Measurements from ENCODE around the gene ARID3B. TPM values are rescaled to one million over a fixed set of nuclear protein-coding genes. Genes with fewer than 3 reads are reported as not detected.

The ARID3B gene
- total and polyA plus RNA-seq, 2 donors (not counting 1 experiment from before 2014, with no cell fraction given), result 0.72 to 0.99 TPM

DNA sequence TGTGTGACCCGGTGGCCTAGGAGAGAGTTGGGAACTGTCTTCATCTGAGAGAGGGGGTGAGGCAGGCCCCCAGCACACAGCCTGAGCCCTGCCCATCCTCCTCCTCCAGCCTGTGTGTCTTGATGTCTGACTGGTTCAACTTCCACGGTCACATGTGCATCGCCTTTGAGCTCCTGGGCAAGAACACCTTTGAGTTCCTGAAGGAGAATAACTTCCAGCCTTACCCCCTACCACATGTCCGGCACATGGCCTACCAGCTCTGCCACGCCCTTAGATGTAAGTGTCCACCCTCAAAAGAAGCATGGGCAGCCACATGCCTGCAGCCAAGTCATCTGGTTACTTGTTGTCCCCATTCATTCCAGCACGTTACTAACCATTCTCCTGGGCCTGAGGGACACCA, 84.7 kb downstream of the ARID3B start:
- TF ChIP-seq EZH2 (IDR thresholded peaks at IDR 0.05; ENCODE audit: low read length, missing control alignments), result no peak
- TF ChIP-seq, protein P1, sequence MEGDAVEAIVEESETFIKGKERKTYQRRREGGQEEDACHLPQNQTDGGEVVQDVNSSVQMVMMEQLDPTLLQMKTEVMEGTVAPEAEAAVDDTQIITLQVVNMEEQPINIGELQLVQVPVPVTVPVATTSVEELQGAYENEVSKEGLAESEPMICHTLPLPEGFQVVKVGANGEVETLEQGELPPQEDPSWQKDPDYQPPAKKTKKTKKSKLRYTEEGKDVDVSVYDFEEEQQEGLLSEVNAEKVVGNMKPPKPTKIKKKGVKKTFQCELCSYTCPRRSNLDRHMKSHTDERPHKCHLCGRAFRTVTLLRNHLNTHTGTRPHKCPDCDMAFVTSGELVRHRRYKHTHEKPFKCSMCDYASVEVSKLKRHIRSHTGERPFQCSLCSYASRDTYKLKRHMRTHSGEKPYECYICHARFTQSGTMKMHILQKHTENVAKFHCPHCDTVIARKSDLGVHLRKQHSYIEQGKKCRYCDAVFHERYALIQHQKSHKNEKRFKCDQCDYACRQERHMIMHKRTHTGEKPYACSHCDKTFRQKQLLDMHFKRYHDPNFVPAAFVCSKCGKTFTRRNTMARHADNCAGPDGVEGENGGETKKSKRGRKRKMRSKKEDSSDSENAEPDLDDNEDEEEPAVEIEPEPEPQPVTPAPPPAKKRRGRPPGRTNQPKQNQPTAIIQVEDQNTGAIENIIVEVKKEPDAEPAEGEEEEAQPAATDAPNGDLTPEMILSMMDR (conservative IDR thresholded peaks at IDR 0.05 in 1 of 2, IDR thresholded peaks at IDR 0.05 in 1 of 2; ENCODE audit: low read depth in 1 of 2, low read length in 2 of 2), result no peak
- Histone ChIP-seq H3K9me3 (ENCODE audit: control insufficient read depth, insufficient read depth, low read depth, low read length) (no peaks in the 10 kb centered on the region), H3K79me2 (ENCODE audit: control insufficient read depth, insufficient read depth, low read length) (peaks cover 18% of the 10 kb centered on the region), H3K36me3 (ENCODE audit: control insufficient read depth, insufficient read depth, low read length) (peaks cover 61% of the 10 kb centered on the region), H3K4me1 (ENCODE audit: control insufficient read depth, extremely low read depth, insufficient read depth, low read length) (no peaks in the 10 kb centered on the region), H2AFZ (ENCODE audit: low read length) (no peak overlapping the region), H3K27me3 (ENCODE audit: control insufficient read depth, insufficient read depth, low read length) (no peaks in the 10 kb centered on the region), H3K4me2 (ENCODE audit: extremely low read depth, insufficient read depth, low read length) (no peak overlapping the region), H3K4me3 (replicated peaks in 1 of 4; ENCODE audit: control extremely low read depth in 1 of 4, insufficient read depth in 1 of 4, low read depth in 3 of 4, low read length in 4 of 4) (no peak overlapping the region), H4K20me1 (ENCODE audit: control insufficient read depth, extremely low read depth, insufficient read depth, low read length) (peaks cover 2% of the 10 kb centered on the region), H3K9ac (ENCODE audit: insufficient read depth, low read length) (no peak overlapping the region), H3K27ac (ENCODE audit: insufficient read depth, low read length) (no peak overlapping the region)
- DNase-seq (ENCODE audit: low read depth in 2 of 2), result no peak

DNA sequence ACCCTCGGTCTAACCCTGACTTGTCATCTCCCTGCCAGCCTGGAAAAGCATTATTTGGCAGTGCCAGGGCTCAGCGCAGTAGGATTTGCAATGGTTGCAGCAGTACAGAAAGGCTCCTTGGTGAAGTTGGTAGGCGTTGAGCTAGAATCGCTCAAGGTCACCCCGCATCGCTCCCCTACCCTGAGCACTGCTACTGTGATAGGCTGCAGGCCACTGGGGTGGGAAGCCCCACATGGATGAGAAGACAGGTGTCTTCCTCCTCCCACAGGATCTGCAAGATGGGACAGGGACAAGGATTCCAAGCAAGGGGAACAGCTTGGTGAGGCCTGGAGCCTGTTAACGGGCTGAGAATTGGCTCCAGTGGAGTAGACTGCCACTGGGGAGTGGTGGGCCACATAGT, 85.3 kb downstream of the ARID3B start:
- Histone ChIP-seq H2AFZ (ENCODE audit: low read length) (no peak overlapping the region), H3K9ac (ENCODE audit: insufficient read depth, low read length) (no peak overlapping the region), H3K27ac (ENCODE audit: insufficient read depth, low read length) (no peak overlapping the region), H3K9me3 (ENCODE audit: control insufficient read depth, insufficient read depth, low read depth, low read length) (no peaks in the 10 kb centered on the region), H3K27me3 (ENCODE audit: control insufficient read depth, insufficient read depth, low read length) (no peaks in the 10 kb centered on the region), H3K4me1 (ENCODE audit: control insufficient read depth, extremely low read depth, insufficient read depth, low read length) (no peaks in the 10 kb centered on the region), H3K4me3 (replicated peaks in 1 of 4; ENCODE audit: control extremely low read depth in 1 of 4, insufficient read depth in 1 of 4, low read depth in 3 of 4, low read length in 4 of 4) (no peak overlapping the region), H3K79me2 (ENCODE audit: control insufficient read depth, insufficient read depth, low read length) (peaks cover 12% of the 10 kb centered on the region), H3K36me3 (ENCODE audit: control insufficient read depth, insufficient read depth, low read length) (peaks cover 57% of the 10 kb centered on the region), H4K20me1 (ENCODE audit: control insufficient read depth, extremely low read depth, insufficient read depth, low read length) (peaks cover 2% of the 10 kb centered on the region), H3K4me2 (ENCODE audit: extremely low read depth, insufficient read depth, low read length) (no peak overlapping the region)
- TF ChIP-seq, protein P1 (conservative IDR thresholded peaks at IDR 0.05 in 1 of 2, IDR thresholded peaks at IDR 0.05 in 1 of 2; ENCODE audit: low read depth in 1 of 2, low read length in 2 of 2), result no peak
- TF ChIP-seq EZH2 (IDR thresholded peaks at IDR 0.05; ENCODE audit: low read length, missing control alignments), result no peak
- DNase-seq (ENCODE audit: low read depth in 2 of 2), result no peak

DNA sequence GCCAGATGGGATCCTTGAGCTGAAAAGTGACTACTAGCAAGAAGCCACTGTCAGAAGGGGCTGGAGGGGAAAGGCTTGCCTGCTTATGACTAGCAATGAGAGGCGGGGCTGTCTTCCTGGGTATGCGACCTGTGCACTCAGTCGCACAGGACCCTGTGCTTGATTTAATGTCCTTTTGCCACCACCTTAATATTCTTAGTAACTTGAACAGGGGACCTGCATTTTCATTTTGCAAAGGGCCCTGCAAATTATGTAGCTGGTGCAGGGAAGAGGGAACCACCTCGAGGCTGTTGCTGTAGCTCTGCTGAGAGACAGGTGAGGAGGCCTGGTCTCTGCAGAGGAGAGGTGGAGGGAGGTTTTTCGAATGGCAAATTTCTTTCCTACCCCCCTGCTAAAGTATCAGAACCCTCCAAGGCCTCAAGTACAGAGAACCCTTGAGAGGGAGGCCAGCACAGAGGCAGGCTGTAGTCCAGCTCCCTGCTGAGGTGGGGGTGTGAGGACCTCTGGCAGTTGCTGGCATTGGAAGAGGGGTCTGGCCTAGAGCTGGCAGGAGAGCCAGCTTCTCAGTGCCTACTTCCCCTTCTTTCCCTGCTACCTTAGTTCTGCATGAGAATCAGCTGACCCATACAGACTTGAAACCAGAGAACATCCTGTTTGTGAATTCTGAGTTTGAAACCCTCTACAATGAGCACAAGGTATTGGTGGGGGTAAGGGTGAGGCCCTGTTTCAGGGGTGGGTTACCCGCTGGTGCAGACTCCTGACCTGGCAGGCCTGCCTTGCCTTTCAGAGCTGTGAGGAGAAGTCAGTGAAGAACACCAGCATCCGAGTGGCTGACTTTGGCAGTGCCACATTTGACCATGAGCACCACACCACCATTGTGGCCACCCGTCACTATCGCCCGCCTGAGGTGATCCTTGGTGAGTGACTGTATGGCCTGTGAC, 86.0 kb downstream of the ARID3B start:
- Histone ChIP-seq H4K20me1 (ENCODE audit: control insufficient read depth, extremely low read depth, insufficient read depth, low read length) (peaks cover 2% of the 10 kb centered on the region), H3K27ac (ENCODE audit: insufficient read depth, low read length) (no peak overlapping the region), H3K4me3 (replicated peaks in 1 of 4; ENCODE audit: control extremely low read depth in 1 of 4, insufficient read depth in 1 of 4, low read depth in 3 of 4, low read length in 4 of 4) (no peak overlapping the region), H3K36me3 (ENCODE audit: control insufficient read depth, insufficient read depth, low read length) (peaks cover 52% of the 10 kb centered on the region), H3K27me3 (ENCODE audit: control insufficient read depth, insufficient read depth, low read length) (no peaks in the 10 kb centered on the region), H3K4me1 (ENCODE audit: control insufficient read depth, extremely low read depth, insufficient read depth, low read length) (no peaks in the 10 kb centered on the region), H3K79me2 (ENCODE audit: control insufficient read depth, insufficient read depth, low read length) (peaks cover 5% of the 10 kb centered on the region), H3K4me2 (ENCODE audit: extremely low read depth, insufficient read depth, low read length) (no peak overlapping the region), H3K9me3 (ENCODE audit: control insufficient read depth, insufficient read depth, low read depth, low read length) (no peaks in the 10 kb centered on the region), H2AFZ (ENCODE audit: low read length) (no peak overlapping the region), H3K9ac (ENCODE audit: insufficient read depth, low read length) (no peak overlapping the region)
- DNase-seq (ENCODE audit: low read depth in 2 of 2), result no peak
- no peak for TF ChIP-seq EZH2 (IDR thresholded peaks at IDR 0.05; ENCODE audit: low read length, missing control alignments)
- TF ChIP-seq, protein P1 (conservative IDR thresholded peaks at IDR 0.05 in 1 of 2, IDR thresholded peaks at IDR 0.05 in 1 of 2; ENCODE audit: low read depth in 1 of 2, low read length in 2 of 2), result no peak
